DOHH2 (cell line): ENCODE measurements around the gene TLE7.

Experiments used
- CTCF ChIP-seq: fragments of 200-600 bp; sonication (generic); IDR thresholded peaks from one replicate; pipeline ENCODE4 v1.5.1; 2014; ENCODE audit warnings: antibody characterized with exemption, mild to moderate bottlenecking, low read depth, low read length; ENCODE audit not compliant: poor library complexity, severe bottlenecking
- EZH2phosphoT487 ChIP-seq: fragments of 200-600 bp; sonication (generic); IDR thresholded peaks from 2 replicates; pipeline ENCODE4 v1.6.1; 2017; ENCODE audit warnings: borderline replicate concordance, mild to moderate bottlenecking, antibody characterized with exemption, low read length, moderate library complexity, mixed read lengths

- TF ChIP-seq CTCF (no peak), EZH2phosphoT487 (no peak)
These were observed 18.8 kb downstream of the TLE7 start for GRCh38 chr16:71423016-71423415.
